MM.1S (cell line): Measurements from ENCODE around the gene PPP1R9A.

Experiments
- CTCF ChIP-seq: fragments of 300-600 bp; sonication (generic); IDR thresholded peaks from 2 replicates; pipeline ENCODE4 v1.5.1; 2016; ENCODE audit warnings: antibody characterized with exemption, low read length, mixed read lengths
- EZH2phosphoT487 ChIP-seq: fragments of 300-600 bp; sonication (generic); IDR thresholded peaks from 2 replicates; pipeline ENCODE4 v1.6.1; 2018; ENCODE audit warnings: antibody characterized with exemption, low read length

GRCh38 chr7:95052566-95053094, 145.2 kb downstream of the PPP1R9A start:
- TF ChIP-seq CTCF (no peak), EZH2phosphoT487 (no peak)
